K562 (cell line): ENCODE results near the gene IFT122. TPM values are rescaled to one million over a fixed set of nuclear protein-coding genes. Genes with fewer than 3 reads are reported as not detected.

ENCODE experiments used
- ATAC-seq: fragments of 200-7000 bp; cut with Tn5 transposase; 3 replicates; pipeline ENCODE4 v1.9.1; 2020; ENCODE audit warnings: moderate library complexity
- BruUV-seq: library from RNA; stranded (reverse); fragments of 400-500 nt; replicated peaks from 2 replicates; lab custom pipeline; 2021; lab: Mats Ljungman, UMichigan
- CTCF ChIA-PET: fragments of 300-600 bp; formaldehyde crosslinking; extraction: SDS; loops from one replicate; lab custom pipeline; 2021; ENCODE audit warnings: low intra/inter-chr PET ratio; lab: Yijun Ruan, JAX
- POLR2A ChIA-PET: fragments of 300-600, 350-650 bp; sonication (Branson Sonifier 250); formaldehyde crosslinking; extraction: SDS; loops from one replicate; lab custom pipeline; 2021; ENCODE audit warnings: antibody characterized with exemption, inconsistent platforms; lab: Yijun Ruan, JAX
- DNase-seq, 4 experiments: peaks; one replicate each; pipeline versions ENCODE4 v3.0.0 to v3.0.0-alpha.2; 2011 to 2018; ENCODE audit warnings: low spot score in 3 of 4, mixed read lengths in 3 of 4; ENCODE audit errors: extremely low read depth in 1 of 4
- FAIRE-seq: peaks from 2 replicates; lab custom pipeline; 2011; peaks lifted over from hg19 to GRCh38; lab: Jason Lieb, UNC
- H2AFZ ChIP-seq: 2 replicates; pipeline ENCODE4 v1.6.0; 2011; ENCODE audit warnings: low read depth, low read length, control low read depth, inconsistent platforms
- H3K27ac ChIP-seq: fragments of 200-600 bp; 3 replicates; pipeline ENCODE4 v1.8.0; 2011; ENCODE audit warnings: low read depth, mild to moderate bottlenecking, control low read depth, inconsistent platforms, low read length, moderate library complexity, mixed read lengths; ENCODE audit errors: extremely low read depth
- H3K27me3 ChIP-seq, 2 experiments: fragments of 300-600 bp in 1 of 2; 2 replicates in 1 of 2; 3 replicates in 1 of 2; pipeline versions ENCODE4 v1.6.0 to v1.8.0; 2011; ENCODE audit warnings: inconsistent platforms in 2 of 2, low read length in 2 of 2, mild to moderate bottlenecking in 1 of 2, mixed read lengths in 1 of 2, moderate library complexity in 1 of 2; ENCODE audit not compliant: control insufficient read depth in 2 of 2, insufficient read depth in 2 of 2
- H3K36me3 ChIP-seq: fragments of 300-600 bp; 3 replicates; pipeline ENCODE4 v1.8.0; 2011; ENCODE audit warnings: mild to moderate bottlenecking, low read length, inconsistent platforms; ENCODE audit not compliant: control insufficient read depth, insufficient read depth
- H3K4me1 ChIP-seq, 2 experiments: fragments of 200-600 bp in 1 of 2; replicated peaks in 1 of 2; 2 replicates in 1 of 2; 3 replicates in 1 of 2; pipeline versions ENCODE4 v1.5.1 to v1.8.0; 2011; ENCODE audit warnings: inconsistent platforms in 2 of 2, low read length in 2 of 2, mild to moderate bottlenecking in 1 of 2, mixed read lengths in 1 of 2, moderate library complexity in 1 of 2; ENCODE audit not compliant: control insufficient read depth in 2 of 2, insufficient read depth in 2 of 2
- H3K4me2 ChIP-seq: 2 replicates; pipeline ENCODE4 v1.6.1; 2011; ENCODE audit warnings: low read length, control low read depth, inconsistent platforms, mixed read lengths; ENCODE audit not compliant: insufficient read depth
- H3K4me3 ChIP-seq: fragments of 200-600 bp; sonication (generic), shearing (Covaris generic); 2 replicates; pipeline ENCODE4 v1.5.1; 2016; ENCODE audit warnings: control low read depth, inconsistent platforms
- H3K79me2 ChIP-seq: fragments of 200-600 bp; 3 replicates; pipeline ENCODE4 v1.8.0; 2011; ENCODE audit warnings: low read length, inconsistent platforms; ENCODE audit not compliant: control insufficient read depth, insufficient read depth
- H3K9ac ChIP-seq, 2 experiments: 2 replicates each; pipeline versions ENCODE4 v1.6.0 to v1.6.1; 2011; ENCODE audit warnings: low read depth in 2 of 2, low read length in 2 of 2, control low read depth in 1 of 2, inconsistent platforms in 1 of 2, mild to moderate bottlenecking in 1 of 2, mixed read lengths in 1 of 2; ENCODE audit not compliant: insufficient read depth in 1 of 2
- H3K9me1 ChIP-seq: one replicate; pipeline ENCODE4 v1.6.0; 2011; ENCODE audit warnings: inconsistent platforms, mild to moderate bottlenecking, low read length, moderate library complexity; ENCODE audit not compliant: control insufficient read depth, insufficient read depth
- H3K9me3 ChIP-seq: replicated peaks from 2 replicates; pipeline ENCODE4 v1.5.1; 2011; ENCODE audit warnings: low read depth, low read length, inconsistent platforms; ENCODE audit not compliant: control insufficient read depth, insufficient read depth
- H4K20me1 ChIP-seq: replicated peaks from 2 replicates; pipeline ENCODE4 v1.6.1; 2011; ENCODE audit warnings: low read length, inconsistent platforms, mixed read lengths; ENCODE audit not compliant: control insufficient read depth, insufficient read depth
- ARHGAP35 ChIP-seq: fragments of 450-650 bp; IDR thresholded peaks from 2 replicates; pipeline ENCODE4 v1.6.1; 2018; ENCODE audit not compliant: partially characterized antibody
- CREB1 ChIP-seq, 2 experiments: sonication (generic) in 1 of 2; formaldehyde crosslinking in 1 of 2; IDR thresholded peaks; 2 replicates each; pipeline versions ENCODE4 v1.6.1 to v1.8.0; 2012 to 2022; ENCODE audit warnings: inconsistent platforms in 1 of 2, mild to moderate bottlenecking in 1 of 2, missing genetic modification reagents in 1 of 2, moderate library complexity in 1 of 2
- GATA2 ChIP-seq: sonication (generic); formaldehyde crosslinking; IDR thresholded peaks from 2 replicates; pipeline ENCODE4 v1.4.0; 2020; ENCODE audit warnings: mild to moderate bottlenecking, missing genetic modification reagents
- MIER1 ChIP-seq: fragments of 450-650 bp; IDR thresholded peaks from 2 replicates; pipeline ENCODE4 v1.6.1; 2016; ENCODE audit warnings: antibody characterized with exemption, mild to moderate bottlenecking, low read depth
- NEUROD1 ChIP-seq: fragments of 150-350 bp; IDR thresholded peaks from 2 replicates; pipeline ENCODE4 v1.6.1; 2014; ENCODE audit warnings: borderline replicate concordance, low read length, low read depth; ENCODE audit not compliant: partially characterized antibody
- POLR2B ChIP-seq: fragments of 450-650 bp; IDR thresholded peaks from 2 replicates; pipeline ENCODE4 v1.6.1; 2018; ENCODE audit warnings: low read depth; ENCODE audit not compliant: partially characterized antibody
- RUNX1 ChIP-seq: sonication (generic); IDR thresholded peaks from 2 replicates; pipeline ENCODE4 v1.6.1; 2016; ENCODE audit warnings: antibody characterized with exemption, low read depth
- SUPT5H ChIP-seq: fragments of 450-650 bp; IDR thresholded peaks from 2 replicates; pipeline ENCODE4 v1.6.1; 2016
- YY1 ChIP-seq, 3 experiments: IDR thresholded peaks; 2 replicates each; pipeline ENCODE4 v1.6.1; 2011; ENCODE audit warnings: low read length in 2 of 3, mild to moderate bottlenecking in 2 of 3, moderate library complexity in 2 of 3, borderline replicate concordance in 1 of 3, control low read depth in 1 of 3, low read depth in 1 of 3; ENCODE audit not compliant: insufficient read depth in 3 of 3, insufficient replicate concordance in 2 of 3, control insufficient read depth in 1 of 3, insufficient read length in 1 of 3; ENCODE audit errors: extremely low read depth in 1 of 3
- ZNF146 ChIP-seq: IDR thresholded peaks from one replicate; pipeline ENCODE4 v1.6.1; 2018; ENCODE audit warnings: missing compliant biosample characterization; ENCODE audit not compliant: unreplicated experiment
- ZNF263 ChIP-seq: sonication (generic); formaldehyde crosslinking; IDR thresholded peaks from 2 replicates; pipeline ENCODE4 v1.8.0; 2022; ENCODE audit warnings: mild to moderate bottlenecking, missing genetic modification reagents, borderline replicate concordance
- WGBS: fragments of 100-300 bp; shearing (Covaris generic); methylation state at CpG from one replicate; pipeline ENCODE4 v1.1.6; 2016; ENCODE audit warnings: low coverage, mixed read lengths; ENCODE audit not compliant: insufficient coverage; ENCODE audit errors: missing lambda C conversion rate; 5-methylcytosine and 5-hydroxymethylcytosine counted together
- in situ Hi-C: fragments of 300-500 bp; cut with MboI; formaldehyde crosslinking; loops from 4 replicates; pipeline ENCODE4 v1.15.0; 2018; ENCODE audit warnings: inconsistent platforms, mixed read lengths
- intact Hi-C: fragments of 100-400 bp; cut with micrococcal nuclease; formaldehyde crosslinking; loops from 2 replicates; pipeline ENCODE4 v1.14.2; 2022
- polyA plus RNA-seq, 8 experiments: library from polyadenylated mRNA; depleted of rRNA in 4 of 8; stranded (reverse) in 5 of 8; unstranded in 3 of 8; fragments of >200 nt; fragmentation: Nextera tagmentation in 2 of 8; fragmentation: Illumina TruSeq in 1 of 8; extraction: Ambion mirVana in 2 of 8; extraction: Trizol in 1 of 8; gene quantifications; 2 replicates each; pipeline versions ENCODE4 v1.2.1 to v1.2.3, GENCODE V29; 2011 to 2014; ENCODE audit warnings: inconsistent platforms in 1 of 8, missing spikeins in 1 of 8
- total RNA-seq, 7 experiments: library from RNA; depleted of rRNA in 6 of 7; stranded (reverse); fragments of >200 nt in 6 of 7; fragmentation: Illumina TruSeq in 2 of 7; extraction: Trizol in 2 of 7; gene quantifications; 2 replicates each; pipeline versions ENCODE4 v1.2.1 to v1.2.3, GENCODE V29; 2011 to 2021; ENCODE audit warnings: low replicate concordance in 1 of 7
- TF ChIP-seq, protein P1 (sequence below): fragments of 450-650 bp; IDR thresholded peaks from 2 replicates; pipeline ENCODE4 v1.6.1; 2017; ENCODE audit warnings: antibody characterized with exemption
- TF ChIP-seq, protein P2 (sequence below): fragments of 450-650 bp; IDR thresholded peaks from 2 replicates; pipeline ENCODE4 v1.6.1; 2016
- TF ChIP-seq, protein P3 (sequence below): fragments of 250-450 bp; sonication (Bioruptor Pico); IDR thresholded peaks from 2 replicates; pipeline ENCODE4 v1.4.0; 2020; ENCODE audit warnings: mild to moderate bottlenecking, moderate library complexity, borderline replicate concordance
- TF ChIP-seq, protein P4 (sequence below), 3 experiments: fragments of 200-800 bp in 1 of 3; sonication (Bioruptor generic) in 1 of 3; sonication (generic) in 1 of 3; formaldehyde crosslinking in 1 of 3; IDR thresholded peaks; 2 replicates each; pipeline versions ENCODE4 v1.6.1 to v1.8.0; 2016 to 2022; ENCODE audit warnings: mild to moderate bottlenecking in 2 of 3, missing compliant biosample characterization in 2 of 3, missing genetic modification characterization in 2 of 3, missing genetic modification reagents in 1 of 3

IFT122 gene
- total and polyA plus RNA-seq, 9 of the 15 experiments (the other 6 are each of a cell fraction or from before 2014, with no cell fraction given), result 2.4 to 11.5 (median 7.7) TPM

DNA sequence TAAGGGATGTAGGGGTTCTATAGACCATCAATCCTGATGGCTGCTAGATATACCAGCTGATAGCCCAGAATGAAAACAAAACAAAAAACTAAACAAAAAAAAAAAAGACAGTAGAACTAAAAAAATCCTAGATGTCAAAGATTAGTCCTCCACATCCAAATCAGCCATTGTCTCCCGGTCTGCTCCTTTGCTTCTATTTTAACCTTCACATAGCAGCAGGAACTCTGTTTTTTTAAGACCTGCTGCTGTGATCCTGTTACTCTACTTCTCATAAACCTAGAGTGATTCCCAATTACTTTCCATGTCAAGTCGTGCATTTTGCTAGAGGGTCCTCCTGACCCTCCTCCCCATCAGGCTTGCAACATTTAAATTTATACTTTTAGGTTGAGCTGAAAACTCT, 2.5 kb downstream of the IFT122 start:
- Histone ChIP-seq H2AFZ (no peak overlapping the region), H3K79me2 (peaks cover 71% of the 10 kb centered on the region), H3K4me3 (no peak overlapping the region), H3K27ac (no peak overlapping the region), H3K4me1 (peaks cover 7 to 46% of the 10 kb centered on the region in 2 experiments), H4K20me1 (no peaks in the 10 kb centered on the region), H3K9me1 (no peaks in the 10 kb centered on the region), H3K27me3 (no peaks in the 10 kb centered on the region), H3K9ac (no peak overlapping the region), H3K9me3 (no peaks in the 10 kb centered on the region), H3K36me3 (peaks cover 7% of the 10 kb centered on the region; the same call in 1 of the 3 replicates), H3K4me2 (no peak overlapping the region)
- in situ Hi-C loops, result no loop called here
- BruUV-seq, result no TSS peak
- ChIA-PET POLR2A (interaction anchor here (4.3 to 5.3 kb wide), 2 partner anchors 14 to 19 kb away, joined by 14 to 67 read pairs; partner anchors contain the start of gene EFCAB12), CTCF (no interaction called here)
- 27% methylated on average over 2 of the region's 2 CpGs for WGBS
- ATAC-seq (no peak), FAIRE-seq (no peak), DNase-seq (no peak)
- intact Hi-C loops, result loop anchor here (5.0 to 10.0 kb wide), 2 partner anchors 40 to 1412 kb away; no protein-coding TSS in a partner anchor
- TF ChIP-seq YY1 (IDR thresholded peaks at IDR 0.05; ENCODE audit: borderline replicate concordance in 1 of 3, control insufficient read depth in 1 of 3, extremely low read depth in 1 of 3, insufficient read depth in 3 of 3, insufficient read length in 1 of 3, insufficient replicate concordance in 2 of 3, low read depth in 1 of 3, low read length in 2 of 3), result no peak
- no peak for TF ChIP-seq ARHGAP35
- no peak for TF ChIP-seq NEUROD1
- no peak for TF ChIP-seq MIER1
- TF ChIP-seq GATA2, result no peak
- TF ChIP-seq, protein P1, sequence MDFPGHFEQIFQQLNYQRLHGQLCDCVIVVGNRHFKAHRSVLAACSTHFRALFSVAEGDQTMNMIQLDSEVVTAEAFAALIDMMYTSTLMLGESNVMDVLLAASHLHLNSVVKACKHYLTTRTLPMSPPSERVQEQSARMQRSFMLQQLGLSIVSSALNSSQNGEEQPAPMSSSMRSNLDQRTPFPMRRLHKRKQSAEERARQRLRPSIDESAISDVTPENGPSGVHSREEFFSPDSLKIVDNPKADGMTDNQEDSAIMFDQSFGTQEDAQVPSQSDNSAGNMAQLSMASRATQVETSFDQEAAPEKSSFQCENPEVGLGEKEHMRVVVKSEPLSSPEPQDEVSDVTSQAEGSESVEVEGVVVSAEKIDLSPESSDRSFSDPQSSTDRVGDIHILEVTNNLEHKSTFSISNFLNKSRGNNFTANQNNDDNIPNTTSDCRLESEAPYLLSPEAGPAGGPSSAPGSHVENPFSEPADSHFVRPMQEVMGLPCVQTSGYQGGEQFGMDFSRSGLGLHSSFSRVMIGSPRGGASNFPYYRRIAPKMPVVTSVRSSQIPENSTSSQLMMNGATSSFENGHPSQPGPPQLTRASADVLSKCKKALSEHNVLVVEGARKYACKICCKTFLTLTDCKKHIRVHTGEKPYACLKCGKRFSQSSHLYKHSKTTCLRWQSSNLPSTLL, result no peak
- TF ChIP-seq, protein P2, sequence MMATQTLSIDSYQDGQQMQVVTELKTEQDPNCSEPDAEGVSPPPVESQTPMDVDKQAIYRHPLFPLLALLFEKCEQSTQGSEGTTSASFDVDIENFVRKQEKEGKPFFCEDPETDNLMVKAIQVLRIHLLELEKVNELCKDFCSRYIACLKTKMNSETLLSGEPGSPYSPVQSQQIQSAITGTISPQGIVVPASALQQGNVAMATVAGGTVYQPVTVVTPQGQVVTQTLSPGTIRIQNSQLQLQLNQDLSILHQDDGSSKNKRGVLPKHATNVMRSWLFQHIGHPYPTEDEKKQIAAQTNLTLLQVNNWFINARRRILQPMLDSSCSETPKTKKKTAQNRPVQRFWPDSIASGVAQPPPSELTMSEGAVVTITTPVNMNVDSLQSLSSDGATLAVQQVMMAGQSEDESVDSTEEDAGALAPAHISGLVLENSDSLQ, result no peak
- no peak for TF ChIP-seq CREB1 (IDR thresholded peaks at IDR 0.05)
- no peak for TF ChIP-seq CREB1 (CRISPR knock-in tag; IDR thresholded peaks at IDR 0.05)
- TF ChIP-seq, protein P3, sequence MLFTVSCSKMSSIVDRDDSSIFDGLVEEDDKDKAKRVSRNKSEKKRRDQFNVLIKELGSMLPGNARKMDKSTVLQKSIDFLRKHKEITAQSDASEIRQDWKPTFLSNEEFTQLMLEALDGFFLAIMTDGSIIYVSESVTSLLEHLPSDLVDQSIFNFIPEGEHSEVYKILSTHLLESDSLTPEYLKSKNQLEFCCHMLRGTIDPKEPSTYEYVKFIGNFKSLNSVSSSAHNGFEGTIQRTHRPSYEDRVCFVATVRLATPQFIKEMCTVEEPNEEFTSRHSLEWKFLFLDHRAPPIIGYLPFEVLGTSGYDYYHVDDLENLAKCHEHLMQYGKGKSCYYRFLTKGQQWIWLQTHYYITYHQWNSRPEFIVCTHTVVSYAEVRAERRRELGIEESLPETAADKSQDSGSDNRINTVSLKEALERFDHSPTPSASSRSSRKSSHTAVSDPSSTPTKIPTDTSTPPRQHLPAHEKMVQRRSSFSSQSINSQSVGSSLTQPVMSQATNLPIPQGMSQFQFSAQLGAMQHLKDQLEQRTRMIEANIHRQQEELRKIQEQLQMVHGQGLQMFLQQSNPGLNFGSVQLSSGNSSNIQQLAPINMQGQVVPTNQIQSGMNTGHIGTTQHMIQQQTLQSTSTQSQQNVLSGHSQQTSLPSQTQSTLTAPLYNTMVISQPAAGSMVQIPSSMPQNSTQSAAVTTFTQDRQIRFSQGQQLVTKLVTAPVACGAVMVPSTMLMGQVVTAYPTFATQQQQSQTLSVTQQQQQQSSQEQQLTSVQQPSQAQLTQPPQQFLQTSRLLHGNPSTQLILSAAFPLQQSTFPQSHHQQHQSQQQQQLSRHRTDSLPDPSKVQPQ (CRISPR knock-in tag), result no peak
- no peak for TF ChIP-seq POLR2B
- TF ChIP-seq RUNX1, result no peak
- TF ChIP-seq ZNF146 (CRISPR knock-in tag), result no peak
- TF ChIP-seq ZNF263 (CRISPR knock-in tag), result no peak
- TF ChIP-seq, protein P4, sequence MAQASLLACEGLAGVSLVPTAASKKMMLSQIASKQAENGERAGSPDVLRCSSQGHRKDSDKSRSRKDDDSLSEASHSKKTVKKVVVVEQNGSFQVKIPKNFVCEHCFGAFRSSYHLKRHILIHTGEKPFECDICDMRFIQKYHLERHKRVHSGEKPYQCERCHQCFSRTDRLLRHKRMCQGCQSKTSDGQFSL (CRISPR knock-in tag; IDR thresholded peaks at IDR 0.05), result no peak
- TF ChIP-seq, protein P4 (tag; IDR thresholded peaks at IDR 0.05), result no peak
- TF ChIP-seq SUPT5H, result no peak
